ENCODE measurements around the gene APOF. TPM values are rescaled to one million over a fixed set of nuclear protein-coding genes. Genes with fewer than 3 reads are reported as not detected.

The APOF gene
- total and polyA plus RNA-seq, 2 experiments from 2014 or later: not detected

DNA sequence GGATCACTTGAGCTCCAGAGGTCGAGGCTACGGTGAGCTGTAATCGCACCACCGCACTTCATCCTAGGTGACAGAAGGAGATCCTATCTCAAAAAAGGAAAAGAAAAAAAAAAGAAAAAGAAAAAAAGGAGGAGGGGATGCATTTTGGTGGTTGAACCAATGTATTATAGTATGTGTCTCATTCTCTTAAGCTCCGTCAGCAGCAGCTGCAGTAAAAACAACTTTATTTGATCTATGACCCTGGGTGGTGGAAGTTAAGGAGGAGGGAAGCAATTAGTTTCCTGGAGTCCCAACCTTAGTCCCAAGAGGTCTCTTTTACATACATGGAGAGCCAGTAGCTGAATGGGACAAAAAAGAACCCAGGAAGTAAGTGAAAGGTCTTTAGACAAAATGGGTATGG is 26.8 kb upstream of the APOF start (continued):
- TF ChIP-seq EZH2phosphoT487 (IDR thresholded peaks at IDR 0.05; ENCODE audit: unreplicated experiment): no peak
- TF ChIP-seq, protein P1, sequence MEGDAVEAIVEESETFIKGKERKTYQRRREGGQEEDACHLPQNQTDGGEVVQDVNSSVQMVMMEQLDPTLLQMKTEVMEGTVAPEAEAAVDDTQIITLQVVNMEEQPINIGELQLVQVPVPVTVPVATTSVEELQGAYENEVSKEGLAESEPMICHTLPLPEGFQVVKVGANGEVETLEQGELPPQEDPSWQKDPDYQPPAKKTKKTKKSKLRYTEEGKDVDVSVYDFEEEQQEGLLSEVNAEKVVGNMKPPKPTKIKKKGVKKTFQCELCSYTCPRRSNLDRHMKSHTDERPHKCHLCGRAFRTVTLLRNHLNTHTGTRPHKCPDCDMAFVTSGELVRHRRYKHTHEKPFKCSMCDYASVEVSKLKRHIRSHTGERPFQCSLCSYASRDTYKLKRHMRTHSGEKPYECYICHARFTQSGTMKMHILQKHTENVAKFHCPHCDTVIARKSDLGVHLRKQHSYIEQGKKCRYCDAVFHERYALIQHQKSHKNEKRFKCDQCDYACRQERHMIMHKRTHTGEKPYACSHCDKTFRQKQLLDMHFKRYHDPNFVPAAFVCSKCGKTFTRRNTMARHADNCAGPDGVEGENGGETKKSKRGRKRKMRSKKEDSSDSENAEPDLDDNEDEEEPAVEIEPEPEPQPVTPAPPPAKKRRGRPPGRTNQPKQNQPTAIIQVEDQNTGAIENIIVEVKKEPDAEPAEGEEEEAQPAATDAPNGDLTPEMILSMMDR (conservative IDR thresholded peaks at IDR 0.05; ENCODE audit: low read depth in 2 of 2): no peak

DNA sequence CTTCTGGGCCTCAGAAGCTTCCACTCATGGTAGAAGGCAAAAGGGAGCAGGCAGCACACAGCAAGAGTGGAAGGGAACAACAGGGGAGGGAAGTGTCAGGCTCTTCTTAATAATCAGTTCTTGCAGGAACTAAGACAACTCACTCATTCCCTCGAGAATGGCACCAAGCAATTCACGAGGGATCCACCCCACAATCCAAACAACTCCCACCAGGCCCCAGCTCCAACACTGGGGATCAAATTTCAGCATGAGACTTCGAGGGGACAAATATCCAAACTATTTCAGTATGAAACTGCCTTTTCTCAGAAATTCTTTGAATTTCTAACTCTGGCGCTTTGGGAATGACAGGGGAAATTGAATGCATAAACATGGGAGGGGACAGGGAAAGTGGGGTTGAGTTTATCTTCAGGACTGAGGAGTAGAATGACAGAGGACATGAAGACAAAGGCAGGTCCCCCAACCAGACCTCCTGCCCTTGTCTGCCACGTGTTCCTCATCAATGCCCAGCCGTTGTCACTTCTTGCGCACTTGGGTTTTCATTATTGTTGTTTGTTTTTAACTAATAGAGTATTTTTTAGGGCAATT is 24.6 kb upstream of the APOF start:
- H3K27ac Mint-ChIP-seq: no peak overlapping the region
- H3K4me2 ChIP-seq: 0 out of 2 replicates have a peak overlapping the region, but pooled peaks have one; percentile 7

DNA sequence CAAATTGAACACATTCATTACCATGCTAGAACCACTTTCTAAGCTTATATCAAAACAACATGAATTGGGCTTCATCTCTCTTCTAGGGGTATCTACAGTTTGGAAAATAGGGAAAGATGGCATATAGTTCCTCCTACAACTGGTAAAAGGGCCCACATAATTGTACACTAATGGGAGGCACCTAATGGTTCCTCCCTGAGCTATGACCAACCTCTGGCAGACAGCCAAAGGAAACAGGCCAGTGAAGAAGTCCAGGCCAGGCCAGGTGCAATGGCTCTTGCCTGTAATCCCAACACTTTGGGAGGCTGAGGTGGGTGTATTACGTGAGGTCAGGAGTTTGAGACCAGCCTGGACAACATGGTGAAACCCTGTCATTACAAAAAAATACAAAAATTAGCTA is 23.2 kb upstream of the APOF start:
- no peak overlapping the region for H3K27ac Mint-ChIP-seq
- no peak for DNase-seq (ENCODE audit: low spot score)
- Histone ChIP-seq H3F3A (replicated peaks; ENCODE audit: low read depth) (no peaks in the 10 kb centered on the region; the same call in 1 of the 2 replicates), H3K4me1 (ENCODE audit: insufficient read depth) (peaks cover 4% of the 10 kb centered on the region; the same call in 1 of the 2 replicates), H3K9me2 (ENCODE audit: insufficient read depth) (peaks cover 2% of the 10 kb centered on the region; the same call in 1 of the 2 replicates), H2AFZ (no peak overlapping the region), H3K36me3 (ENCODE audit: insufficient read depth) (no peaks in the 10 kb centered on the region), H3K79me2 (replicated peaks; ENCODE audit: insufficient read depth) (no peaks in the 10 kb centered on the region), H3K27me3 (ENCODE audit: insufficient read depth) (no peaks in the 10 kb centered on the region), H3K4me3 (no peak overlapping the region), H3K27ac (ENCODE audit: low read depth) (no peak overlapping the region), H4K20me1 (replicated peaks; ENCODE audit: insufficient read depth) (no peaks in the 10 kb centered on the region), H3K4me2 (no peak overlapping the region)
- H3K9me3 Mint-ChIP-seq: no peaks in the 10 kb centered on the region
- TF ChIP-seq, protein P2, sequence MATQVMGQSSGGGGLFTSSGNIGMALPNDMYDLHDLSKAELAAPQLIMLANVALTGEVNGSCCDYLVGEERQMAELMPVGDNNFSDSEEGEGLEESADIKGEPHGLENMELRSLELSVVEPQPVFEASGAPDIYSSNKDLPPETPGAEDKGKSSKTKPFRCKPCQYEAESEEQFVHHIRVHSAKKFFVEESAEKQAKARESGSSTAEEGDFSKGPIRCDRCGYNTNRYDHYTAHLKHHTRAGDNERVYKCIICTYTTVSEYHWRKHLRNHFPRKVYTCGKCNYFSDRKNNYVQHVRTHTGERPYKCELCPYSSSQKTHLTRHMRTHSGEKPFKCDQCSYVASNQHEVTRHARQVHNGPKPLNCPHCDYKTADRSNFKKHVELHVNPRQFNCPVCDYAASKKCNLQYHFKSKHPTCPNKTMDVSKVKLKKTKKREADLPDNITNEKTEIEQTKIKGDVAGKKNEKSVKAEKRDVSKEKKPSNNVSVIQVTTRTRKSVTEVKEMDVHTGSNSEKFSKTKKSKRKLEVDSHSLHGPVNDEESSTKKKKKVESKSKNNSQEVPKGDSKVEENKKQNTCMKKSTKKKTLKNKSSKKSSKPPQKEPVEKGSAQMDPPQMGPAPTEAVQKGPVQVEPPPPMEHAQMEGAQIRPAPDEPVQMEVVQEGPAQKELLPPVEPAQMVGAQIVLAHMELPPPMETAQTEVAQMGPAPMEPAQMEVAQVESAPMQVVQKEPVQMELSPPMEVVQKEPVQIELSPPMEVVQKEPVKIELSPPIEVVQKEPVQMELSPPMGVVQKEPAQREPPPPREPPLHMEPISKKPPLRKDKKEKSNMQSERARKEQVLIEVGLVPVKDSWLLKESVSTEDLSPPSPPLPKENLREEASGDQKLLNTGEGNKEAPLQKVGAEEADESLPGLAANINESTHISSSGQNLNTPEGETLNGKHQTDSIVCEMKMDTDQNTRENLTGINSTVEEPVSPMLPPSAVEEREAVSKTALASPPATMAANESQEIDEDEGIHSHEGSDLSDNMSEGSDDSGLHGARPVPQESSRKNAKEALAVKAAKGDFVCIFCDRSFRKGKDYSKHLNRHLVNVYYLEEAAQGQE (IDR thresholded peaks at IDR 0.05; ENCODE audit: unreplicated experiment): no peak
- TF ChIP-seq JUNB (IDR thresholded peaks at IDR 0.05; ENCODE audit: unreplicated experiment) (no peak), NANOG (IDR thresholded peaks at IDR 0.05; ENCODE audit: borderline replicate concordance) (no peak), EZH2 (IDR thresholded peaks at IDR 0.05; ENCODE audit: low read depth, unreplicated experiment) (no peak)
- TF ChIP-seq, protein P3, sequence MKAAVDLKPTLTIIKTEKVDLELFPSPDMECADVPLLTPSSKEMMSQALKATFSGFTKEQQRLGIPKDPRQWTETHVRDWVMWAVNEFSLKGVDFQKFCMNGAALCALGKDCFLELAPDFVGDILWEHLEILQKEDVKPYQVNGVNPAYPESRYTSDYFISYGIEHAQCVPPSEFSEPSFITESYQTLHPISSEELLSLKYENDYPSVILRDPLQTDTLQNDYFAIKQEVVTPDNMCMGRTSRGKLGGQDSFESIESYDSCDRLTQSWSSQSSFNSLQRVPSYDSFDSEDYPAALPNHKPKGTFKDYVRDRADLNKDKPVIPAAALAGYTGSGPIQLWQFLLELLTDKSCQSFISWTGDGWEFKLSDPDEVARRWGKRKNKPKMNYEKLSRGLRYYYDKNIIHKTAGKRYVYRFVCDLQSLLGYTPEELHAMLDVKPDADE (IDR thresholded peaks at IDR 0.05): no peak
- no peaks in the 10 kb centered on the region for H3K36me3 Mint-ChIP-seq (ENCODE audit: low read depth)
- no peak for ATAC-seq
- H3K4me3 Mint-ChIP-seq: no peak overlapping the region
- peaks cover 6% of the 10 kb centered on the region for H3K27me3 Mint-ChIP-seq (ENCODE audit: insufficient read depth, low read depth, poor library complexity)
- H3K4me1 Mint-ChIP-seq: peaks cover 7% of the 10 kb centered on the region; the same call in 2 of the 3 replicates

More for the DNA sequence above, 24.6 kb upstream of the APOF start:
- DNase-seq (ENCODE audit: low spot score) (peak; percentile 63), ATAC-seq (peak; percentile 65)
- H3K4me1 ChIP-seq (ENCODE audit: insufficient read depth): peaks cover 4% of the 10 kb centered on the region; the same call in 1 of the 2 replicates
- Mint-ChIP-seq H3K4me1 (peaks cover 7% of the 10 kb centered on the region; the same call in 2 of the 3 replicates), H3K4me3 (no peak overlapping the region), H3K9me3 (peaks cover 3% of the 10 kb centered on the region; the same call in 2 of the 3 replicates), H3K27me3 (ENCODE audit: insufficient read depth, low read depth, poor library complexity) (peaks cover 6% of the 10 kb centered on the region), H3K36me3 (ENCODE audit: low read depth) (no peaks in the 10 kb centered on the region)
- no peaks in the 10 kb centered on the region for H4K20me1 ChIP-seq (replicated peaks; ENCODE audit: insufficient read depth)
- peaks cover 2% of the 10 kb centered on the region; the same call in 1 of the 2 replicates for H3K9me2 ChIP-seq (ENCODE audit: insufficient read depth)
- peak overlapping the region; percentile 50; the same call in 1 of the 2 replicates for H2AFZ ChIP-seq
- H3F3A ChIP-seq (replicated peaks; ENCODE audit: low read depth): no peaks in the 10 kb centered on the region
- no peaks in the 10 kb centered on the region for H3K79me2 ChIP-seq (replicated peaks; ENCODE audit: insufficient read depth)
- no peaks in the 10 kb centered on the region for H3K27me3 ChIP-seq (ENCODE audit: insufficient read depth)
- TF ChIP-seq NANOG (IDR thresholded peaks at IDR 0.05; ENCODE audit: borderline replicate concordance) (no peak), POLR2AphosphoS5 (IDR thresholded peaks at IDR 0.05; ENCODE audit: low read depth) (no peak), CREB1 (CRISPR knock-in tag; IDR thresholded peaks at IDR 0.05; ENCODE audit: low read depth) (no peak), JUNB (IDR thresholded peaks at IDR 0.05; ENCODE audit: unreplicated experiment) (no peak)
- TF ChIP-seq, protein P2 (IDR thresholded peaks at IDR 0.05; ENCODE audit: unreplicated experiment): no peak
- no peak overlapping the region for H3K4me3 ChIP-seq
- H3K27ac ChIP-seq (ENCODE audit: low read depth): no peak overlapping the region
- H3K36me3 ChIP-seq (ENCODE audit: insufficient read depth): no peaks in the 10 kb centered on the region

All from GM23338 (cell line).